RWPE2 (cell line): ENCODE results near the gene PEAK1.
"Not testable (repeated sequence)": the region's sequence is repeated elsewhere in the genome, so short reads cannot be mapped to it uniquely, and the experiment has no call there.

ENCODE experiments used
- ATAC-seq: fragments of 200-7000 bp; cut with Tn5 transposase; 3 replicates; pipeline ENCODE4 v1.9.1; 2021; ENCODE audit warnings: low read depth
- DNase-seq: peaks from one replicate; pipeline ENCODE4 v3.0.0-alpha.2; 2020; ENCODE audit warnings: low spot score
- H3K27ac ChIP-seq: fragments of 450-650 bp; 2 replicates; pipeline ENCODE4 v1.5.1; 2017; ENCODE audit warnings: mild to moderate bottlenecking; ENCODE audit not compliant: poor library complexity, severe bottlenecking
- H3K27me3 ChIP-seq: fragments of 250-450 bp; sonication (Bioruptor Pico); 2 replicates; pipeline ENCODE4 v1.5.1; 2021; ENCODE audit warnings: mild to moderate bottlenecking, moderate library complexity; ENCODE audit not compliant: insufficient read depth, poor library complexity, severe bottlenecking
- H3K36me3 ChIP-seq: fragments of 250-450 bp; sonication (Bioruptor Pico); 2 replicates; pipeline ENCODE4 v1.5.1; 2020; ENCODE audit warnings: low read depth, mild to moderate bottlenecking, moderate library complexity
- H3K4me1 ChIP-seq: fragments of 250-450 bp; sonication (Bioruptor Pico); 2 replicates; pipeline ENCODE4 v1.5.1; 2021; ENCODE audit warnings: mild to moderate bottlenecking, moderate library complexity; ENCODE audit not compliant: insufficient read depth, poor library complexity, severe bottlenecking
- H3K4me3 ChIP-seq: fragments of 250-450 bp; sonication (Bioruptor Pico); 2 replicates; pipeline ENCODE4 v1.5.1; 2021; ENCODE audit warnings: mild to moderate bottlenecking, moderate library complexity; ENCODE audit not compliant: severe bottlenecking
- H3K9me3 ChIP-seq: fragments of 250-450 bp; sonication (Bioruptor Pico); 2 replicates; pipeline ENCODE4 v1.5.1; 2021; ENCODE audit warnings: mild to moderate bottlenecking, moderate library complexity; ENCODE audit not compliant: severe bottlenecking
- TF ChIP-seq, protein P1 (sequence below): fragments of 450-650 bp; IDR thresholded peaks from one replicate; pipeline ENCODE4 v1.5.1; 2017; ENCODE audit warnings: mild to moderate bottlenecking, moderate library complexity; ENCODE audit not compliant: poor library complexity, severe bottlenecking

Gene PEAK1

DNA sequence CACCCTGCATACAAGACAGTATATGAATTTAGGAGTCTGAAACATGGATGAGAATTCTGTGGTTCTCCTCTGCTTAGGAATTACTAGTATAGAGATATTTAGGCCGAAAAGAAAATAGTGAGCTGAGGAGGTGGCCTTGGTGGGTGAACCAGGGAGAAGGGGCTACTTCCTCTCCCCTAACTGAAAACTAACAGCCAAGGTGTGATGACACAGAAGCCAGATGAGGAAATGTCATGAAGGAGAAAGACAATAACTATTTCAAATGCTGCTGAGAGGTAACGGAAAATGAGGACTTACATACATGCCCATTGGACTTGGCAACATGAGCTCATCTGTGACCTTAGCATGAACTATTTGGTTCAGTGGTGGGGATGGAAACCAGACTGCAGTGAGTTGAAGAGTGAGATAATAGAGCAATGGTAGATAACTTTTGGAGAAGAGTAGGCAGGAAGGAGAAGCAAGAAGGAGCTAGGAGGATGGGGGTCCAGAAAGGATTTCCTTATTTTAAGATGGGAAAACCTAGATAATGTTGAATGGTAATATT is 234.6 kb downstream of the PEAK1 start:
- TF ChIP-seq, protein P1, sequence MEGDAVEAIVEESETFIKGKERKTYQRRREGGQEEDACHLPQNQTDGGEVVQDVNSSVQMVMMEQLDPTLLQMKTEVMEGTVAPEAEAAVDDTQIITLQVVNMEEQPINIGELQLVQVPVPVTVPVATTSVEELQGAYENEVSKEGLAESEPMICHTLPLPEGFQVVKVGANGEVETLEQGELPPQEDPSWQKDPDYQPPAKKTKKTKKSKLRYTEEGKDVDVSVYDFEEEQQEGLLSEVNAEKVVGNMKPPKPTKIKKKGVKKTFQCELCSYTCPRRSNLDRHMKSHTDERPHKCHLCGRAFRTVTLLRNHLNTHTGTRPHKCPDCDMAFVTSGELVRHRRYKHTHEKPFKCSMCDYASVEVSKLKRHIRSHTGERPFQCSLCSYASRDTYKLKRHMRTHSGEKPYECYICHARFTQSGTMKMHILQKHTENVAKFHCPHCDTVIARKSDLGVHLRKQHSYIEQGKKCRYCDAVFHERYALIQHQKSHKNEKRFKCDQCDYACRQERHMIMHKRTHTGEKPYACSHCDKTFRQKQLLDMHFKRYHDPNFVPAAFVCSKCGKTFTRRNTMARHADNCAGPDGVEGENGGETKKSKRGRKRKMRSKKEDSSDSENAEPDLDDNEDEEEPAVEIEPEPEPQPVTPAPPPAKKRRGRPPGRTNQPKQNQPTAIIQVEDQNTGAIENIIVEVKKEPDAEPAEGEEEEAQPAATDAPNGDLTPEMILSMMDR = no peak
- DNase-seq (no peak), ATAC-seq (no peak)
- H3K27me3 ChIP-seq = no peaks in the 10 kb centered on the region
- H3K9me3 ChIP-seq = no peaks in the 10 kb centered on the region
- peaks cover 7% of the 10 kb centered on the region for H3K4me1 ChIP-seq
- no peaks in the 10 kb centered on the region for H3K36me3 ChIP-seq
- H3K4me3 ChIP-seq = no peak overlapping the region
- no peak overlapping the region for H3K27ac ChIP-seq

DNA sequence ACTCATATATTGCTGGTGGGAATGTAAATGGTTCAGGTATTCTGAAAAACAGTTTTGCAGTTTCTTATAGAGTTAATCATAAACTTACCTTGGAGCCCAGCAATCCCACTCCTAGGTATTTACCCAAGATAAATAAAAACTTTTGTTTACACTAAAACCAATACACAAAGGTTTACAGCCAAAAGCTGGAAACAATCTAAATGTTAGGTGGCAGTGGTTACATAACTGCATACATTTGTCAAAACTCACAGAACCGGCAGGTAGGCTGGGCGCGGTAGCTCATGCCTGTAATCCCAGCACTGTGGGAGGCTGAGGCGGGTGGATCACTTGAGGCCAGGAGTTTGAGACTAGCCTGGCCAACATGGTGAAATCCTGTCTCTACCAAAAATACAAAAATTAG is 235.6 kb downstream of the PEAK1 start:
- DNase-seq, H3K36me3 ChIP-seq, H3K27ac ChIP-seq, H3K27me3 ChIP-seq, H3K9me3 ChIP-seq, H3K4me1 ChIP-seq, ATAC-seq, H3K4me3 ChIP-seq: not testable (repeated sequence)

DNA sequence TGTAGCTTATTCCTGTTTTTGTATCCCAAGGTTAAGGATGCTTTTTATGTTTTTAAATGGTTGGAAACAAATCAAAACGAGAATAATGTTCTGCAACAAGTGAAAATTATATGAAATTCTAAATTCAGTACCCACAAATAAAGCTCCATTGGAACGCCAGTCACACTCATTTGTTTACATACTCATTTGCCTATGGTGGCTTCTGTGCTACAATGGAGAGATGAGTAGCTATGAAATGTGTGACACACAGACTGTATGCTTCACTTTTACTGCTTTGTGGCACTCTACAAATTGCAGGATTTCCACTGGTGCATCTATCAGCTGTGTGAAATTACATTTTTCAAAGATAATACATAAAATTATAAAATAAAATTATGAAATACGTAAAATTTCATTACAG is 236.8 kb downstream of the PEAK1 start:
- Histone ChIP-seq H3K27ac (no peak overlapping the region), H3K4me1 (peaks cover 4% of the 10 kb centered on the region)

DNA sequence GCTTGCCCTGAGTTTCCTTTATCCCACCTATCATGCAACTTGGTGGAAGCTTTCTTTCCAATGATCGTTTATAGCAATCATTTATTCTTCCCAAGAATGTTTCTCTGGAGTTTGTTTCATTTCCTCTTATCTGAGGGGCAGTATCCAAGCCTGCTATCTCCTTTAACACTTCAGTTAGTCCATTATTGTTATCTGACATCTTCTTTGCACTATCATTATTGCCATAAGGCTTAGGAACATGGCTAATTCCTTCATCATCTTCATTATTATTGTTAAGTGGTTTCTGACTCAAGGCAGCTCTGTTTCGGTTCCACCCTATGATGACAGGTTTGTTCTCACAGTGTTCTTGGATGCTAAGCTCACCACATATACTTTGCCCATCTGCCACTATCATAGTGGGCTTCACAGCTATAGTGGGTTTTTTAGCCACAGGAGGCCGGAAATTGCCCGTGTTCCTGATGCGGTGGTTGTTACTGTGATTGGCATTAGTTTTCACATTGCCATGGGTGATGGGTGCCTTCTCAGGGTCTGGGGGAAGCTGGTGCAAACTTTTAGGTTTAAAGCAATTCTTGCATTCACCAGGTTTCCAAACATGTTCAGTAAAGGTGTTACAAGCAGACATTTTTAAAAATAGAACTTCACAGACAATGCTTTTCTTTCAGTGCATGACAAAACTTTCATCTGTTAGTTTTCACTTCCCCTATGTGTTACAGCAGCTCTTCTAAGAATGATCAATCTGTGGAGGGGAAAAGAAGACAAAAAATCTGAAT is 238.4 kb downstream of the PEAK1 start:
- Histone ChIP-seq H3K4me1 (no peaks in the 10 kb centered on the region), H3K4me3 (no peak overlapping the region), H3K36me3 (no peaks in the 10 kb centered on the region; the same call in 1 of the 2 replicates), H3K27me3 (no peaks in the 10 kb centered on the region), H3K27ac (no peak overlapping the region), H3K9me3 (no peaks in the 10 kb centered on the region)
- no peak for ATAC-seq
- TF ChIP-seq, protein P1 = no peak
- DNase-seq = no peak

More for the DNA sequence above, 236.8 kb downstream of the PEAK1 start:
- H3K9me3 ChIP-seq = no peaks in the 10 kb centered on the region
- ATAC-seq (no peak), DNase-seq (no peak)
- TF ChIP-seq, protein P1 = no peak
- H3K27me3 ChIP-seq = no peaks in the 10 kb centered on the region
- H3K36me3 ChIP-seq = no peaks in the 10 kb centered on the region
- no peak overlapping the region for H3K4me3 ChIP-seq

DNA sequence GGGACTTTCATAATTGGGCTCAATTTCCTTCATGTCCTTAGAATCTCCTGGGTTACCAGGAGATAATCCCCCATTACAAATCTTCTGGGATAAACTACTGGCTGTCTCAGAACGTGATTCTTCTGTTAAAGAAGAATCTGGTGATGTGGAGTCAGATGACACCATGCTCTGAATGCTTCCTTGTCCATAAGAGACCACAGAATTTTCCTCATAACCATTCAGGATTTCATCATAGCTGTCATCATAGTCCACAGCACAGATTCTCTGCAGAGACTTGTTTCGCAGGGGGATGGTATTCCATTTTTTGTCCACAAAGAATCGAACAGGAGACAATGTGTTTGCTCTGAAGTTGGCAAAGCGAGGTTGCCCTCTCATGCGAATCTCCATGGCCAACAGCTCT is 239.1 kb downstream of the PEAK1 start:
- Histone ChIP-seq H3K4me1 (no peaks in the 10 kb centered on the region), H3K4me3 (no peak overlapping the region), H3K27ac (no peak overlapping the region), H3K27me3 (no peaks in the 10 kb centered on the region), H3K36me3 (no peaks in the 10 kb centered on the region; the same call in 1 of the 2 replicates), H3K9me3 (no peaks in the 10 kb centered on the region)
- no peak for ATAC-seq
- DNase-seq = no peak
- TF ChIP-seq, protein P1 = no peak
